GM19035 (cell line): Measurements from ENCODE around the gene PHLDA1.
A peak's percentile ranks its signal among the peaks of the same experiment; 100 is the strongest.

ENCODE experiments used
- ATAC-seq: cut with Tn5 transposase; IDR thresholded peaks from one replicate; pipeline ENCODE4 v1.9.1; 2021; ENCODE audit not compliant: unreplicated experiment

The PHLDA1 gene

DNA sequence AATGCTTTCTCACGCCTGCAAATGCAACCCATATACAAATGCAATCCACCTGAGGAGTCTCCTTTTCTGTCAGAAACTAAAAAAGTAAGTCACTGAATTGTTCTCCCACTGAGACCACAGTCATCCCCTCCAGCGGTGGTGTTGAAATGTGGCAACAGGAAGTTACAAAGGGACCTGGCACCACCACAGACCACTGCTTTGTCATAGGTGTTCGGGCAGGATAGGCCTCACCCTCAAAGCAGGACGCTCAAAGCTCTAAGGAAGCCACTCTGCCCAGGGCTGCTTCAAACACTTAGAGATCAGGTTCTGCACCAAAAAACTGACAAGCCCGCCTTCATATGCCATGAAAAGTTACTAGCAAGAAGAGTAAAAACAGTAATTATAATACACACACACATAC is 11.3 kb downstream of the PHLDA1 start:
- ATAC-seq, result peak; percentile 51

- no peak for ATAC-seq
These were observed 12.9 kb downstream of the PHLDA1 start for GRCh38 chr12:76018672-76019071.

DNA sequence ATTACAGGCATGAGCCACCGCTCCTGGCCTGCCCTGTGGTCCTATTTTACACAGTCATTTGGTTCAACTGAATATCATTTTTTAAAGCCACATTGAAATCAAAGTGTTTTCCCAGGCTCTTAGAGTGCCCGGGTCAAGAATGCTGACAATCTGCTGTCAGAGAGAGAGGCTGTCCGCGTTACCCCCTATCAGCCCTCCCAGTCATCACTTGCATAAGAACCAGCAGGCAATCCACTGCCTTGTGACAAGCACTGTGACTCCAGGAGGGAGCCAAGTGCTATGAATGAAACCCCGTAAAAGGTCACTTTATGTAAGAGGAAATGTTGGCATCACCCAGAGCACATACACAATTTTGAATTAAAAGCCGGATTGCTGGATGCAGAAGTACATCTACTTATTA is 13.5 kb downstream of the PHLDA1 start:
- no peak for ATAC-seq

- no peak for ATAC-seq
These were observed 17.6 kb downstream of the PHLDA1 start for GRCh38 chr12:76014007-76014406.

GRCh38 chr12:76013603-76014002 is 18.0 kb downstream of the PHLDA1 start:
- ATAC-seq, result no peak

- ATAC-seq, result no peak
These were observed 18.9 kb downstream of the PHLDA1 start for GRCh38 chr12:76012644-76013043.

DNA sequence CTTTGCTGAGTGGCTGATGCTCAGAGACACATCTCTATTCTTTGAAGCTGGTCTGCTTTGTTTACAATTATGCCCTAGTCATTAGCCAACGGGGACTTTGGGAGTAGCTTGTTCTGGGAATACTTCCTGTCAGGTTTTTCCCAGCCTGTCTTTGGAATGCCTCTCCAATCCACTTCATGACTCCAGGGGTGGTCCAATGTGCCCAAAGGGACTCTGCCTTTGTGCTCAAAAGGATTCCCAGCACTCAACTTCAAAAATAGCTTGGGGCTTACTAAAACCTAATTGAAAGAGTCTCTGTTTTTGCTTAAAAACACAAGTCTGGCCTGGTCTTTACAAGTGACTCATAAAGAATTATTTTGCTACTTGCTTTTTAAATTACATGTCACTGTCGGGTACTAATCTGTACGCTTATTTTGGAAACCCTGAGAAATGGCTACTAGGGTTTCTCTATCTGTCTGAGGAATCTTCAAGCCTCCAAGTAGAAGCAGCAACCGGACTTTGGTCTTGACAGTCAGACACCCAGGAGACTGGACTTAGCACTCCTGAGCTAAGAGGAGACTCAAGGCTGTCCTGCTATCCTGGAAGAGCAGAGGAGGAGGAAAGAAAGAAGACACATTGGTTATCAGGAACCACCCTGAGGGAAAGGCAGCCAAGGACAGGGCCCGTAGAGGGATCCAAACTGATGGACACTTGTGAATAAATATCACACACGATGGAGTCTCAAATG is 20.7 kb downstream of the PHLDA1 start:
- ATAC-seq, result no peak

- ATAC-seq, result no peak
These were observed 23.1 kb downstream of the PHLDA1 start for GRCh38 chr12:76008428-76008827.

- no peak for ATAC-seq
These were observed 23.9 kb downstream of the PHLDA1 start for GRCh38 chr12:76007640-76008039.

DNA sequence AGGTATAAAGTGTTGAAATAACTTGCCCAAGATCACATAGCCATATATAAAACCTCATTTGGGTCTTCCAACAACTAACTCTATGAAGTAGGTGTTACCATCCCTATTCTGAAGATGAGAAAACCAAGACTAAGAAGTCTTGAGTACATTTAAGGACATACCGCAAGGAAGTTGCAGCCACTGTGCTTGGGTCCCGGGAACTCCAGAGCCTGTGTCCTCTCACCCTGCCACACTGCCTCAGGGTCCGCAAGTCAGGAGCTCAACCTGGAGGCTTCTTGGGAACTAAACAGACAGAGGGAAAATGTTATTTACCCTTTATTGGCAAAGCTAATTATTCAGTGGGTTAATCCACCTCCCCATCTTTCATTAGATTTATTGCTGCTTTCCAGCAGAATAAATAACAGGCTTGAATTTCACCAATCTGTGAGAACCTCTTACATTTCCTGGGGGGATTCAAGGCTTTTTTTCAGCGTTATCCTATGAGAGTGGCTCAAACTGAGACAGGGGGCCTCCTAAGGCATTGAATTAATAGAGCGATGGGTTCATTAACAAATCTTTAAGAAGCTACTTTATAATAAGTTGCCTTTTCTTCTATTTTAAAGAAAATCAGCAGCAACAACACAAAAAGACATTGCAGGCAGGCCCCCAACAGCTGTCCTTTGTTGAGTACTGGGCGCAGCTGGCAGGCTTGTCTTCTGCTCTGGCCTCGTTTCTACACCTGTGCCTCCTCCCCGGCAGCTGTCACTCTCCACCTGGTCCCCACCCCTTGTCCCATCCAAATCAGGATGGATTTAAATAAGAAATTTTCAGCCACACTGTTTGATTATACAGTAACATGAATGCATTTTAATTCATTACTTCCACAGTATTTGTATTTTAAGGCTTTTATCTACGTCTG is 25.3 kb downstream of the PHLDA1 start:
- no peak for ATAC-seq

DNA sequence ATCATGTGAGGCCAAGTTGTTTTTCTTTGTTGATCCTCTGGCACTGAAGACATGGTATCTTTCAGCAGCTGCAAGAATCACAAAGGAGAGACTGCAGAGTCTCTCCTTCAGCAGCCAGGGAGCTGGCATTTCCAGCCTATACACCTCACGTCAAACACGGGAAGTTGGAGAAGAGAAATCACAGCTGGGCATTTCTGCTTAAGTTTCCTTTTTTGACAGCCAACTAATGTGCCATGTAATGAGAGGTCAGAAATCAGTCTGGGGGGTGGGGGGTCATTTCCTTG is 28.3 kb downstream of the PHLDA1 start:
- ATAC-seq, result no peak

DNA sequence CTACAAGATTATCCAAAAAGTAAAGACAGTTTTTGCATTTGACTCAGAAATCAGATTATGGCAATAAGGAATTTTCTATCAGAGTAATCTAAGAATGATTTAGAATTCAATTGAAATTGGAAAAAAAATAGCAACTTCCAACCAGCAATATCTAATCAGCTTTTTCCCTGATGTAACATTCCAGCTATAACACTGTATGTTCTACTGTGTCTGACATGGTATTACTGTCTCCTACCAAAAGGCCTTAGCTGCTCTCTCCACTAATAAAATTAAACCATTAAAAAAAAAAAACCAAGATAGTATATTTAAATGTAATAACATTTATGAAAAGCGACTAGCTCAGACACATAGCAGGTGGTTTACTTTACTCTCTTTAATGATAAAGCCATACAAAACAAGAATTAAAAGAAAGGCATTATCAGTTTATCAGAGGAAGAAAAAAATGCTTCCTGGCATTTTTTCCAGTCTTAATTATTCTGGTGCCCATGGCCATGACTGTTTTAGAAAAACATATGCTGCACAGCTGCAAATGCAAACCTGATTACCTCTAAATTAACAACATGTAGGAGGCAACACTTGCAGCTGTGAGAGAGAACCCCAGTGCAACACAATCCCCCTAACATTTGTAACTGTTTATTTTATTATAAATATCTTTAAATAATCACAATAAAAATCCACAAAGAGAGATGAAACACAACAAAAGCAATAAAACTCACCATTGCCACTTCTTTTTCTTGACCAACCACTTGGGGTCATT is 28.8 kb downstream of the PHLDA1 start:
- no peak for ATAC-seq

- ATAC-seq, result no peak
These were observed 33.1 kb downstream of the PHLDA1 start for GRCh38 chr12:75998292-75999063.

GRCh38 chr12:75997658-75998057 is 33.9 kb downstream of the PHLDA1 start:
- no peak for ATAC-seq

- ATAC-seq, result no peak
These were observed 34.6 kb downstream of the PHLDA1 start for GRCh38 chr12:75996861-75997447.

- no peak for ATAC-seq
These were observed 35.9 kb downstream of the PHLDA1 start for GRCh38 chr12:75995691-75996090.

DNA sequence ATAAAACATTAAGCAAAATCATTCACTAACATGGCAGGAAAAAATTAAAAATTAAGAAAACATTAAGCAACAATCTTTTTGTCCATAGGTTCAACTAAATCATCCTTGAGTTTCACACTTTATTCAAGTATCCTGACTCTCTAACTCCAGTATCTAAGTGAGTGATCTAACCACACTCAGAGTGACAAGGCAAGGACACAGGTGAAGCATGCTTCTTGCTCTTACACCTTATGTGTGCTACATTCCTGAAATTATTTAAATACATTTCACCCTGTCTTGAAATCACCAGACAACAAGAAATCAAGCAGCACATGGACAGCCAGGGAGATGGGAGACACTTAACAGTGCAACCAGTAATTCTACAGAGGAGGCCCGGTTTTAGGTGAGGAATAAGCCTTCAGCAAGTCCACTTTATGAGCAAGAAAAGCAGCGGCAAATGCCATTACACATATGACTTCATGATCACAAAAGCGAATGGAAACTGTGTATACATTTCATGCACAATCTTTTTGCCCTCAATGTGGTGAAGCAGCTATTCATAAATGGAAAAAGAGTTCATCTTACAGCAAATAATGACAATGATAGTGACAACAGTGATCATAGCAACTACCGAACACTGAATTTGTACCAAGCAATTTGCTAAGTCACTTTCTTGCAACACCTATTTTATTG is 37.4 kb downstream of the PHLDA1 start:
- ATAC-seq, result no peak

DNA sequence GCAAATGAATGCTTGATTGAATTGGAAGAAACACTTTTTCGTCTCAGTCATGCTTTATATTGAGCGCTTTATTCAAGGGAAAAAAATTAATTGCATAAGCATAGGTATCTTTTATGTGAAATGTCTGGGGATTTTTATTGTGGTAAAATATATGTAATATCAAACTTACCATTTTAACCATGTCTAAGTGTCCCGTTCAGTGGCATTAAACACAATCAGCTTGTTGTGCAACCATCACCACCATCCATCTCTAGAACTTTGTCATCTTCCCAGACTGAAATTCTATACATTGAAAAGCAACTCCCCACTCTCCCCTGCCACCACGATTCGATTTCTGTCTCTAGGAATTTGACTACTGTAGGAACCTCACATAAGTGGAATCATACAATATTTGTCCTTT is 39.8 kb downstream of the PHLDA1 start:
- ATAC-seq, result no peak

GRCh38 chr12:75990189-75990912 is 41.2 kb downstream of the PHLDA1 start:
- ATAC-seq, result no peak
